ENCODE measurements around the gene RPL29. TPM values are rescaled to one million over a fixed set of nuclear protein-coding genes. Genes with fewer than 3 reads are reported as not detected.

Gene RPL29
- total RNA-seq, 1 experiment from 2014 or later = 1,092 TPM

GRCh38 chr3:51948016-51948580, 47.6 kb downstream of the RPL29 start:
- no peaks in the 10 kb centered on the region for H3K27me3 ChIP-seq

GRCh38 chr3:51947215-51947900, 48.3 kb downstream of the RPL29 start:
- Histone ChIP-seq H3K9me3 (no peaks in the 10 kb centered on the region), H3K4me3 (no peak overlapping the region), H3K27me3 (no peaks in the 10 kb centered on the region), H3K36me3 (no peaks in the 10 kb centered on the region)
- no peak for DNase-seq

More at GRCh38 chr3:51948016-51948580, 47.6 kb downstream of the RPL29 start:
- Histone ChIP-seq H3K36me3 (no peaks in the 10 kb centered on the region), H3K9me3 (no peaks in the 10 kb centered on the region), H3K4me3 (no peak overlapping the region)
- no peak for DNase-seq

GRCh38 chr3:51946796-51947195, 48.9 kb downstream of the RPL29 start:
- Histone ChIP-seq H3K9me3 (no peaks in the 10 kb centered on the region), H3K27me3 (no peaks in the 10 kb centered on the region), H3K36me3 (no peaks in the 10 kb centered on the region), H3K4me3 (no peak overlapping the region)
- no peak for DNase-seq

GRCh38 chr3:51945926-51946705, 49.6 kb downstream of the RPL29 start:
- Histone ChIP-seq H3K4me3 (no peak overlapping the region), H3K36me3 (no peaks in the 10 kb centered on the region), H3K27me3 (no peaks in the 10 kb centered on the region), H3K9me3 (no peaks in the 10 kb centered on the region)
- DNase-seq = no peak

GRCh38 chr3:51945031-51945840, 50.5 kb downstream of the RPL29 start:
- H3K9me3 ChIP-seq = no peaks in the 10 kb centered on the region
- H3K4me3 ChIP-seq = no peak overlapping the region
- no peaks in the 10 kb centered on the region for H3K36me3 ChIP-seq
- H3K27me3 ChIP-seq = no peaks in the 10 kb centered on the region
- no peak for DNase-seq

GRCh38 chr3:51944451-51945021, 51.2 kb downstream of the RPL29 start:
- no peak for DNase-seq
- H3K9me3 ChIP-seq = no peaks in the 10 kb centered on the region
- no peaks in the 10 kb centered on the region for H3K27me3 ChIP-seq
- H3K4me3 ChIP-seq = no peak overlapping the region
- no peaks in the 10 kb centered on the region for H3K36me3 ChIP-seq

Other genes with a start within 250 kb of the RPL29 start
- not detected in 2 replicates for gene IQCF6, start 216.7 kb downstream of the RPL29 start, total RNA-seq (2014; rRNA removed; shearing (Covaris generic); ENCODE audit: low replicate concordance)
- gene IQCF2, start 134.3 kb downstream of the RPL29 start, total RNA-seq (2014; rRNA removed; shearing (Covaris generic); ENCODE audit: low replicate concordance) = not detected in 2 replicates
- gene IQCF5, start 120.3 kb downstream of the RPL29 start, total RNA-seq (2014; rRNA removed; shearing (Covaris generic); ENCODE audit: low replicate concordance) = not detected in 2 replicates
- not detected in 2 replicates for gene IQCF1, start 92.5 kb downstream of the RPL29 start, total RNA-seq (2014; rRNA removed; shearing (Covaris generic); ENCODE audit: low replicate concordance)
- gene RRP9, start 54.0 kb downstream of the RPL29 start, total RNA-seq (2014; rRNA removed; shearing (Covaris generic); ENCODE audit: low replicate concordance) = 59.3 and 78.5 TPM in 2 replicates
- gene PARP3, start 53.5 kb downstream of the RPL29 start, total RNA-seq (2014; rRNA removed; shearing (Covaris generic); ENCODE audit: low replicate concordance) = 5.9 and 13.8 TPM in 2 replicates
- gene GPR62, start 40.5 kb downstream of the RPL29 start, total RNA-seq (2014; rRNA removed; shearing (Covaris generic); ENCODE audit: low replicate concordance) = not detected in 2 replicates
- 24.8 and 28.1 TPM in 2 replicates for gene PCBP4, start 28.4 kb downstream of the RPL29 start, total RNA-seq (2014; rRNA removed; shearing (Covaris generic); ENCODE audit: low replicate concordance)
- 10.0 and 15.6 TPM in 2 replicates for gene ABHD14B, start 21.8 kb downstream of the RPL29 start, total RNA-seq (2014; rRNA removed; shearing (Covaris generic); ENCODE audit: low replicate concordance)
- gene ABHD14A, start 20.8 kb downstream of the RPL29 start, total RNA-seq (2014; rRNA removed; shearing (Covaris generic); ENCODE audit: low replicate concordance) = 6.5 TPM in 1 of 2 replicates, not detected in the other
- gene ACY1, start 12.4 kb downstream of the RPL29 start, total RNA-seq (2014; rRNA removed; shearing (Covaris generic); ENCODE audit: low replicate concordance) = 17.2 and 46.4 TPM in 2 replicates
- 2.1 and 9.7 TPM in 2 replicates for gene DUSP7, start 60.7 kb upstream of the RPL29 start, total RNA-seq (2014; rRNA removed; shearing (Covaris generic); ENCODE audit: low replicate concordance)
- 14.2 and 19.8 TPM in 2 replicates for gene POC1A, start 158.5 kb upstream of the RPL29 start, total RNA-seq (2014; rRNA removed; shearing (Covaris generic); ENCODE audit: low replicate concordance)
- 33.7 and 34.0 TPM in 2 replicates for gene ALAS1, start 202.3 kb upstream of the RPL29 start, total RNA-seq (2014; rRNA removed; shearing (Covaris generic); ENCODE audit: low replicate concordance)
- not detected in 2 replicates for gene TLR9, start 229.8 kb upstream of the RPL29 start, total RNA-seq (2014; rRNA removed; shearing (Covaris generic); ENCODE audit: low replicate concordance)
- gene TWF2, start 243.3 kb upstream of the RPL29 start, total RNA-seq (2014; rRNA removed; shearing (Covaris generic); ENCODE audit: low replicate concordance) = 37.4 and 100 TPM in 2 replicates
- gene PPM1M, start 249.9 kb upstream of the RPL29 start, total RNA-seq (2014; rRNA removed; shearing (Covaris generic); ENCODE audit: low replicate concordance) = 7.9 and 16.2 TPM in 2 replicates

All from MG63 (cell line).